ENCODE results near the gene CD28.

GRCh38 chr2:203671876-203672275, 34.6 kb upstream of the CD28 start:
- TF ChIP-seq CTCF (IDR thresholded peaks at IDR 0.05; ENCODE audit: insufficient read depth, low read length, poor library complexity, severe bottlenecking) = no peak
- no peak for TF ChIP-seq EZH2phosphoT487 (conservative IDR thresholded peaks at IDR 0.05; ENCODE audit: low read length)

Measured in SU-DHL-6 (cell line).